HG03457 (cell line): ENCODE results near the gene DLX1.

Experiments
- ATAC-seq: cut with Tn5 transposase; IDR thresholded peaks from one replicate; pipeline ENCODE4 v1.9.1; 2021; ENCODE audit warnings: moderate number of reproducible peaks; ENCODE audit not compliant: unreplicated experiment

DLX1 gene

DNA sequence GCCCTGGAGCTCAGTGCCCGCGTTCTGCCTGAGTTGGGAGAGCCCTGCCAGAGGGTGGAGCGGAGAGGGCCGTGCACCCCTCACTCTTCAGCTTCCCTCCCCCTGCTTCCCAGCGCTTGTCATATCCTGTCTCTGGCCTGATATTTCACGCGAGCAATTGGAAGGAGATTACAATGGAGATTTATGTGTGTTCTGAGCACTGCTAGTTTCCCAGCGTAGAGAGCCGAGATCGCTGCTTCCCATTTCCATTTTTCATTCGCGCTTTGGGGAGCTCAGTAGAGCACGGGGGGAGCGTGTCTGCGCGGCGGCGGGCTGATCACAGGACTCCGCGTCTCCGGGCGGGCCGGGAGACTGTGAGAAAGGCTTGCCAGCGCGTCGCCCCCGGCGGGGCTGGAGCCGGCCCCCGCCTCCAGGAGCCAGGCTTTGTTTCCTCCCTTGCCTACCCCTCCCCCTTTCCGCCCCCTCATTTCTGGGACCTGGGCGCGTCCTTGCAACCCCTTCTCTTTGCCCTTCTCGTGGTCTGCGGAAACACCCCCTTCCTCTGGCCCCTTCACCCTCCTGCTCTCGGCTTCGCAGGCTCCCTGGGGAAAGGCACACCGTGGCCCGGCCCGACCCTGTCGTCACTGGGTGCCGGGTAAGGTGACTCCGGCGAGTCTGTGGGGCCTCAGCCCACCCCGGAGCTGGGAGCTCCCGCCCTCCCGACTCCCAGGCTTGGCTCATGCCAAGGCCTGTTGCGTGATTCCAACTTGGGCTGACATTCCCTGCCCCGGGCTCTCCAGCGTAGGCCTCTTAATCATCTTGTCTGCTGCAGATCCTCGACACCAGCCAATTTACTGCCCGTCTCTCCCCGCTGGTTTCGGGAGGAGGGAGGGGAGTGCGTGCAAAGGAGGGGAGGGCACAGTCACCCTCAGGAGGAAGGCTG is 11.6 kb downstream of the DLX1 start:
- ATAC-seq, result no peak

DNA sequence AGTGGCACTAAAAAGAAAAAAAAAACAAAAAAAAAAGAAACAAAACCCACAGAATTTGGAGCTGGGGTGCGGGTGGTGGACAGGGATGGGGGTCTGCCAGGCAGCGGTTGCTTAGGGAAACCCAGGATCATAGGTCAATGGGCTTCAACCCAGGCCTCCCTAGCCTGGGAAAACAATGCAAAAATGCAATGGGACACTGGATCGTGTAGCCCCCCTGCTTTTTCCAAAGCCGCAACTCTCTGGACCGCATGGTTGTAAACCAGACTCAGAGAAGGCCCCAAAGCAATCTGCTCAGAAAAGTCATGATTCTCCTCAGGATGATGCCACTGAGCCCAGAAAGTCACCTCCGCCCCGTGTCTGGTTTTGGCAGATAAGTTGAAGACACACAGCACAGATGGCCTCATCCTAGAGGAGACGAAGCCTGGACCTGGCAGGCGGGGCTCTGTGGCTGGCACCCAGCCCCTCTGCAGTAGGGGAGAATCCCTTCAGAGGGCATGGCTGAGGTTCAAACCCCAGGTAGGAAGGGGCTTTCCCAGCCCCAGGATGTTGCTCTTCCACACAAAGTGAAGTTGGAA is 12.3 kb downstream of the DLX1 start:
- ATAC-seq, result no peak

DNA sequence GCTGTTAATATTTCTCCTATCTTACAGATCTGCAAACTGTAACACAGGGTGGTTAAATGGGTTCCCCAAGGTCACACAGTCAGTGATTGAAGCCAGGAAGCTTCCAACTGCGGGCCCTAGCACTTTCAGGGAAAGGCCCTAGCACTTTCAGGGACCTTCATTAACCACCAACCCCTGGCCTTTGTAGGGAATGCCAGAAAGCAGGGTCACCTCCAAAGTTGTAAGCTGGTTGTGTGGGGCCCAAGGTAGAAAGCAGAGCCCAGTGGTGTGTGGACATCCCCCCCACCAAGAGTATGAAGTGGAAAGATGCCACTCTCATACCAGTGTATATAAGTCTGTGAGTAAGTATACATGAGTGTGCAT is 13.0 kb downstream of the DLX1 start:
- no peak for ATAC-seq

DNA sequence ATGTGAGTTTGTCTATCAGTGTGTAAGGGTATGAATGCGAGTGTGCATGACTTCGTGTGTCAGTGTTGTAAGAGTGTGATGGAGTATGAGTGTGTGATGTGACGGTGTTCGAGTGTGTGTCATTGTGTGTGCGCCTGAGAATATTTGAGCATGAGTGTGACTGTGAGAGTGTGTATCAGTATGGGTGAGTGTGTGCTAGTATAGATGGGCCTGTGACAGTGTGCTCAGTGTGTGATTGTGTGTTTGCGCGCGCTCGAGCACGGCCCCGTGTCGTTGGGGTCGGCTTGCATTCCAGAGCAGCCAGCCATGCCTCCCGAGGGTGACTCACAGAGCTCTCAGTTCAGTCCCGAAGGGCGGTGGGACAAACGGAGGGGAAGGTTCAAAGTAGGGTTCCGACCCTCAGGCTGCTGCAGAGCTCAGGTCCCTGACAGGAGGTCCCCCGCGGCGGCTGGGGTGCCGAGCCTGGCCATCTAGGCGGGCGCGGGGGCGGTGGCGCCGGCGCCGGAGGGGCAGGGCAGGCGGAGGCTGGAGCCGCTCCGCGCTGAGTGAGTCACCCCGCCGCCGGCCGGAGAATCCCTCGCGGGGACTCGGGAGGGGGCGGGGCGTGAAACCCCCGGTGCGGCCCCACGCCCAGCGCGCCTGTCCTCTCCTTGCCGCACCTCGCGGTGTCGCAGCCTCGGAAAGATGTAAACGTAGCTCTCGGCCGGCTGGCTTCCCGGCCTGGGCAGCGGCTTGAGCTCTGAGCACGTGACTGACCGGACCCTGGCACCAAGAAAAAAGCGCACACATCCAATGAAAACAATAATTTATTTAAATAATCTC is 13.6 kb downstream of the DLX1 start:
- ATAC-seq, result no peak

DNA sequence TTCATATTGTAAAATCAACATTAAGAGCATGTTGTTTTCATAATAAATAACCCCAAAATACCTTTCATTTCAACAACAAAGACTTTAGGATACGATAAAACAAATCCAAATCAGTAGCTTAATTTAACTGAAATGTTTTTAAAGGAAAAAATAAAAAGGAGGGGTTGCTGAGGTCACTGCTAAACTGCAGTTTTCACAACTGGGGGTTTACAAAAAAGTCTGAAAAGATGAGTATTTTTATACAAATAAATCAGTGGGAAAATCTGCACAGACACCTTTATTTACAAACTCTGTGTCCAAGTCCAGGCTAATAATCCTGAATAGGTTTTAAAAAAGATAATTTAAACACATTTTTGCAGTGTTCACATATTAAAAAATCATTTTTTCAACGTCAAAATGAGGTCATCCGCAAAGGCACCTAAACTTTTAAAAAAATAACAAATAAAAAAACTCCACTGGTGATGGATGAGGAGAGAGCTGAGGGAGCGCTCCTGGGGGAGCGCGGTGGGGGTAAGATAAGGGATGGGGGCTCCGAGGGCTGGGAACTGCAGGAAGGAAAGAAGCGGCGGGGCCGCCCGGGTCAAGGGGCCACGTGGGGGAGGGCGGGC is 14.3 kb downstream of the DLX1 start:
- no peak for ATAC-seq

DNA sequence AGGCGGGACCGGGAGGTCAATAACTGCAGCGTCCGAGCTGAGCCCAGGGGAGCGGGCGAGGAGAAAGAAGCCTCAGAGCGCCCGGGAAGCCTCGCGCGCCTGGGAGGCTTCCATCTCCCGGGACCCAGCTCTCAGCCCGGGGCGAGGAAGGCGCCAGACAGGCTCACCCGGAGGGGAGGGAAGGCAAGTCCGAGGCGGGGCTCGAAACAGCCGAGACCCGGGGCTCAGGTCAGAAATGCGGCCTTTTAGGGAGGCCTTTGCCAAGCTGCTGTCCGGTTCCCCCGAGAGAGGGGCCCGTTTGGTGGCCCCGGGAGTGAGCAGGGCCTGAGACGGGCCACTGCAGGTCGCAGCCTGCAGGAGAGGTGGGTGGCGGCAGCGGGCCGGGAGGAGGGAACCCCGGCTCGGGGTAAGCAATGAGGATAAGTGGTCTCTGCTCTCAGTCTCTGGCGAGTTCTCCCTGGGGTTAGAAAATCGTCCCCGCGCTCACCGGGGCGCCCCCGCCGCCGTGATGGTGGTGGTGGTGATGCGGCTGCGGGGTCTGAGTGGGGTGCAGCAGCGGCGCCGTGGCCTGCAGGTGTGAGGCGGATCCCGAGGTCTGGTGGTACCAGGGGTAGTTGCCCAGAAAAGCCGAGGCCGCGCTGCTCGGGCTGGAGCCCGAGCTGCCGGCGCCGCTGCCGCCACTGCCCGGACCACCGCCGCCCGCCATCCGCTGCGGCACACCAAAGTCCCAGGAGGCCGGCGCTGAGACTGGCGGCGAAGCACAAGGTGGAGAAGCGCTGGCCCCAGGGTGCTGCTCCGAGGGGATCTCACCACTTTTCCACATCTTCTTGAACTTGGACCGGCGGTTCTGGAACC is 15.0 kb downstream of the DLX1 start:
- no peak for ATAC-seq

DNA sequence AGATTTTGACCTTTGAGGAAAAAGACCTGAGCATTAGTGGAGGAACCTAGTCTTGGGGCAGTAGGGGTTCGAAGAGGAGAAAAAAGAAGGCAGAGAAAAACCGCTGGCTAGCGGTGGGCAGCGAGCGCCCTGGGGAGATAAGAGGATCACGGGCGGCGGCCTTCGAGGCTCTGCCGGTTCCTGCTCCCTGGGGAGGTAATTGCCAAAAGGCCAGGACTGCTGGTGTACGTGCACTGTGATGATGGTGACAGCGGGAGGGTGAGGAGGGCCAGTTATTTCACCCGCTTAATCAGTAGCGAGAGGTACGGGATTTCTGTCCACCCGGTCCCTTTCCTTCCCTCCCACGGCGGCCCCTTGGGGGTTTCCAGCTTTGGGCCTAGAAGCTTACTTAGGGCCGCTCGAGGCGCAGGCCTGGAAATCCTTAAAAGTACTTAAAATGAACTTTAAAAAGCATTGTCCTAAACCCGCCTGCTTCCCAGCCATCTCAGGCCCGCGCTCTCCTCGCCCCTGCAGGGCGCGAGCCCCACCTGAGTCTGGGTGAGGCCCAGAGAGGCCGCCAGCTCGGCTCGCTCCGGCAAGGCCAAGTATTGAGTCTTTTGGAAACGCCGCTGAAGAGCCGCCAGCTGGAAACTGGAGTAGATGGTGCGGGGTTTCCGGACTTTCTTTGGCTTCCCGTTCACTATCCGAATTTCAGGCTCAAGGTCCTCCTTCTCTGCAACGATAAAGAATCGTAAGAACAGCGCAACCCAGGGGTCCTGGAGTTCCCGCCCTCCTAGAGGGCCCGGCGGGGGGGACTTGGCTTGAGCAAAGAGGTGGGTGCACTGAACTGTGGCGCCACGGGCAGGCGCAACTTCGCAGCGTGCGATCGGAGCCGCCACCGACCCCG is 15.9 kb downstream of the DLX1 start:
- ATAC-seq, result no peak

DNA sequence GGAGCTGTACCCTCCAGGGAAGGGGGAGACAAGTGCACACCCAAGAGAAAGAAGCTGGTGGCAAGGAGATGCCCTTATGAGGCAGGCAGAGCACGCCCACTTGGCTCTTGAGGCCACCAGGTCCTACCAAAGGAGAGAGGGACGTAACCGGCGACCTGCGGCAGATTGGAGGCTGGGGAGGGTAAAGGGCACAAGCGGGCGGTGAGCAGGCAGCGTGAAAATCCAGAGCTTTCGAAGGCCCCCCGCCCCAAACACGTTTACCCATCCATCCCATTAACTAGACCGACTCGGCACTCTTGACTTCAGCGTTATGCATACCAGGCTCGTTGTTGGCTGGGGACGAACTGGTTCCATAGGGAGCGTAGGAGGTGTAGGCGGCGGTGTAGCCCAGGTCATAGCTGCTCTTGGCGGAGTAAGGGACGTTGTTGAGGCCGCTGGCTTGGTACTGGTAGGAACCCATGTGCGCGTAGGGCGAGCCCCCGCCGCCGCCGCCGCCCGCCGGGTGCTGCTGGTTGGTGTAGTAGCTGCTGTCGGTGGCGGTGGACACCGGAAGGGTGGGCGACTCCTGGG is 16.6 kb downstream of the DLX1 start:
- ATAC-seq, result no peak

DNA sequence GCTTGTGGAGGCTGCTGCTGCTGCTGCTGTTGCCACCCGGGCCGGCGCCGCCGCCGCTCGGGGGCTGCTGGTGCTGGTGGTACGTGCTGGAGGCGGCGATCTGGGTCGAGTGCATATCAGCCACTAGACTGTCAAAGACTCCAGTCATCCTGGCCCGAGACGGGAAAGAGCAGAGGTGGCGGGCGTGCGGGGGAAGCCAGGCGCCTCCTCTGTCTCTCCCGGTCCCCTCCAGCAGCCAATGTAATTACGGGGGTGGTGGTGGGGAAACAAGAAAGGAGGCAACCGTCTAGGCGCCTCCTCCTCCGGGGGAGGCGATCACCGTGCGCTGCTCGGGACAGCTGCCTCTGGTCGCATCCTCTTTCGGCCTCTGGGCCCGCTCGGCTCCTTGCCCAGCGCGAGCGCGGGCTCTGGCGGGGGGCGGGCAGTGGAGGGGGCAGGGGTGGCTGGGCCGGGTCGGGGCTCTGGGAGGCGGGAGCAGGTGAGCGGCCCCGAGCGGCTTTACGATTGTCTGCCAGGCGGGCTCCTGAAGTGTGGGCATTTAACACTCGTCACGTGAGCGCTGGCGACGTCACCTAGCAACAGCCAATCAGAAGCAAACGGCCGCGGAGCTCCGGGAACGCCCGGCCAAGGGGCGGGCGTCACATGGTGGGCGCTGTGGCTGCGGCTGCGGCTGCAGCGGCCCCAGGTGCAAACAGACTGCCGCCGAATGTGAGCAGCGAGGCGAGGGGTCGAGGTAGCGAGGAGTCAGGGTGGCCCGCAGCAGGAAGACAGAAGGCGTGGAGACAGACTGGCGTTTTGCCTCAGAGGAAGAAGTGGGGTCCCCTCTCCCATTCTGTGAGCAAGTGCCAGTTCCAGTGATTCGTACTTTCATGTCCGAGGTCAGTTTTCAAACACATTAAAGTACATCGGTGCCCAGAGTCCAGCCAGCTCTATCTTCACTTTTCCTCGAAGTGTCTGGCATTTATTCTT is 17.4 kb downstream of the DLX1 start, which contains the start of gene DLX2:
TSS of gene DLX2 (minus strand) at position 510 of the 969 bp plus-strand sequence. CDS start at position 148, 362 bp downstream.
- peak; percentile 56 for ATAC-seq

DNA sequence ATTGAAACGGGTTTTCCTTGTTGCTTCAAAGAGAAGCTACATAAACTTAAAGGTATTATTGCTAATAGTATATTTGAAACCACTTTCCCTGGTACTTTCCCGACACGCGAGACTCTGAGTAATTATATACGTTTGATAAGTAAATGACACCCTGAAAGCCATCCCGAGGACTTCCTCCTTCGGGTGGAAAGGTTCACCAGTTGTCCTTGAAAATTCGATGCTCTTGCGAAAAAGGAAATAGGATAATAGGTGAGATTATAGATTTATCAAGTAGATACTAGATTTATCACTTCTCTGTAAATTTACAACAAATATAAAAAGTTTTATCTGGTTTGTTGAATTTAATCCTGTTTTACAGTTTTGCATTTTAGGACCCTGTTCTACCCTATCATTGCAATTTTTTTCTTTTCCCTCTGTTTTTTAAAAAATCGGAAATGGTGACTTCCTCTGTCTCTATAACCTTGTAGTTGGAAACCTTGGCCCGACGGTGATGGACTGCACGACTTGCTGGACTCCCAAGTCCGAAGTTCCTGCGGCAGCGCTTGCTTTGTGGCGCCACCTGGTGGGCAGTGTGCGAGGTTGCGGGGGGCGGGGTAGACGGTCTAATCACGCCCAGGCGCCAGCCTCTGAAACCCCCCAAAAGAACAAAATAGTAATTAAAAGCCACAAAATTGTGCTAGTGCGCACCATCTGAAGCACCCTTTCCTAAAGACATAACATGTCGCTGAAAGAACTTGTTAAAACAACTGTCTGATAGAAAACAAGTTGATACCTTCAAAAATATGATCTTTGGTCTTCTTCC is 18.4 kb downstream of the DLX1 start:
- ATAC-seq, result no peak

DNA sequence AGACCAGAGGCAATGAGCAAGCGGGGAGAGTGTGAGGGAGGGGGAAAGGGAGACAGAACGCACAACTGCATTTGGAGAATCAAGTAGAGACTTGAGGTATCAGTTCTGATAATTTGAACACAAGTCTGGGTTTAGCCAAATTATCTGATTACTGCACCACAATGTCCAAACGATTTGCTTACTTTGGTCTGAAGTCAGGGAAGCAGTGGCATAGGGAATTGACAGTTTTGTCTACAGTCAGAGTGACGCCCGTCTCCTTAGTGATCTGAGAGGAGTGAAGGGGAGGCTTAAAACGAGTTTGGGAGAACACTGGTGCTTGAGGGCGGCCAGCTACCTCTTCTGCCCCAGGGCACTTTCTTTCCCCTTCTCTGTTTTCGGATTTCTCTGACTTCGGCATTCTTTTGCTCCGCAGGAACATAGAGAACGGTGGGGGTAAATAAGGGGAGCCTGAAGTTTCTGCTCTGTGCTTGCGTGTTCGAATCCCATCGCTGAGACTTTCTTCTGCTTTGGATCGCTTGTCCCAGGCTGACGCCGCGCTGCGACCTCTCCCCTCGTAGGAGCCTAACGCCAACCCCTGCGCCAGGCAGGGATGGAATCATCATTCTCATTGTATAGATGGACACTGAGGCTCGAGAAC is 20.3 kb downstream of the DLX1 start:
- ATAC-seq, result no peak

DNA sequence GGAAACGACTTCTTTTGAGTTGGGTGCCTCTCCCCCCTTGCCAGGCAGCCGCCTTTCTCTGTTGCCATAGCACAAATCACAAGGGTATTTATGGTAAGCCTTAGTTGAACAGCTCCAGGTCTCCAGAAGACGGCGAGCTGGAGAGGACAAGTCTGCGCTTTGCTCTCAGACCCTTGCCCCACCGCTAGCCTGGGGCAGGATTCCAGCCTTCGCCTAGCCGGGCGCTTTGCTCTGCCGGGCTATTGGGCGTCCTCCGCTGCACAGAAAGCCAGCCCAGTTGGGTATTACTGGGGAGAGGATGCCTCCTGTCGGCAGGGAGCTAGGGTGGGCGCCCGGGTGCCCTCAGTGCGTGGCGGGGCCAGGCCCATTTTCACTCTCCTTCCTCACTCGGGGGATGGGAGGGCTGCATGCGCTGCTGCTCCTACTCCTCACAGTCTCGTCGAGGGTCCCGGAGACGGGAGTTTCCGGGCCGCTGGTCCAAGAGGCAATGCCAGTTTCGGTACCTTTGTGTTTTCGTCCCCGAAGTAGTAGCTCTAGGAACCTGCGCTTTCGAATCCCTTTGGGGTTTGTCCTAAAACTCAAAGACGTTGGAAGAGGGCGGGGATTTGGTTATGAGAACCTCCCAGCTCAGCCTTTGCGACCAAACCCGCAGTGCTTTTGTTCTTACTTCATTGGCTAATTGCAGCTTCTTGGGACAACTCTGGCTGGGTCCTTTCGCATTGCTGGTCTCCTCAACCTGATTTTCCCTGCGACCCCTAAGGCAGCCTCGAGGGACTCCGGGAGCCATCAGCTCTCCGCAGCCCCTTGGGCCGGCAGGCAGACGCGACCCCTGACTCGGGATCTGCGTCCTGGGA is 21.0 kb downstream of the DLX1 start:
- ATAC-seq, result no peak

DNA sequence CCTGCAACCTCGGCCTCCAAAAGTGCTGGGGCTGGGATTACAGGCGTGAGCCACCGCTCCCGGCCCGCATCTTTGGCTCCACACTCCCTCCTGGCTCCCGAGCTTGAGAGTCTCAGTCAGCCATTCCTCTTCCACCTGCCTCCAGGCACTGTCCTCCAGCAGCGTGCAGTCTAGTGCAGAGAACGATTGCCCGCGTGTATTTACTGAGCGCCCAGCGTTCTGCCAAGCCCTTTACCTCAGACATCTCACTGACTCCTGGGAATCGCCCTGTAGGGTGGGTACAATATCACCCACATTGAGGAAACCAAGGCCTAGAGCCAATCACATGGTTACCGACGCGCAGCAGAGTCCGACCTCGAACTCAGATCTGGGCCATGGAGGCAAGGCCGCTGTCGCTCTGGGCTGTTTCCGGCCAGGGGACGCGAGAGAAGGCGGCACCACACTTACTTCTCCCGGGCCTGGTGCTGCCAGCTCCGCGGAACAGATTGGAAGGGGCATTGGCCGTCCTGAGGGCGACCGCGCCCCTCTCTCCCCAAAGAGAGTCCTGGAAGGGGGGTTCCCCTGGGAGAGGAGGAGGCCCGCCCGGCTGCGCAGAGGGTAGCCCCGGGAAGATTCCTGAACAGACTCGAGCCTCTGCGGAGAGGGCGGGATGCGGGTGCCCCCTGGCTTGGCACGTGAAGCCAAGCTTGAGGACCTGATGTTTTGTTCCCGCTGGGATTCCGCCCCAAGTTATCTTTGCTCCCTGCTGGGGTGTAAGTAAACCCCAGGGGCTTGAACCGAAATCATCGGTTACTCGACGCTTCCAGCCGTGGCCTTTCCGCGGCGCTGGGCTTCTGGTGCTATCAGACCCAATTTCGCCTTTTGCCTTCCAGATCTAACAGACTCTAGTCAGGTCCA is 22.6 kb downstream of the DLX1 start:
- ATAC-seq, result no peak

DNA sequence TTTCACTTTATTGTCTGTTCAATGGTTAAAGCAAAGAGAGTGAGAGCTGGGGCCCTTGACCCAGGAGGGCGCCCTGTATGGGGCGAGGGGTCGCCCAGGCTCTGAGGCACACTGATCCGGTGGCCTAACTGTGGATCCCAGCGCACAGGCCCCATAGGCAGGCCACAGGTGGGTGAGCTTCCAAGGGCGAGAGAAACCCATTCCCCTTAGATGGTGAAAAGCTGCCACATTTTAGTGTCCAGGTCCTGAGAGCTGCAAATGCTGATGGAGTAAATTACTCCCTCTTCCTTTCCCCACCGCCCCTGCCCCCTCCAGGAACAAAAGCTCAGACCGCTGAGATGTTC is 23.3 kb downstream of the DLX1 start:
- ATAC-seq, result no peak
